IMR-90 (cell line): ENCODE measurements around the gene KCNMB2.

ENCODE experiments used
- CEBPB ChIP-seq: IDR thresholded peaks from 2 replicates; pipeline ENCODE4 v1.6.1; 2012; ENCODE audit warnings: low read depth, low read length, improper control_type of control experiment
- MAFK ChIP-seq: IDR thresholded peaks from 2 replicates; pipeline ENCODE4 v1.6.1; 2012; ENCODE audit warnings: low read depth, low read length, improper control_type of control experiment
- POLR2A ChIP-seq: IDR thresholded peaks from 2 replicates; pipeline ENCODE4 v1.6.1; 2012; ENCODE audit warnings: mild to moderate bottlenecking, low read depth, low read length
- RAD21 ChIP-seq: IDR thresholded peaks from 2 replicates; pipeline ENCODE4 v1.6.1; 2012; ENCODE audit warnings: low read length, improper control_type of control experiment
- RFX5 ChIP-seq: IDR thresholded peaks from 2 replicates; pipeline ENCODE4 v1.8.0; 2012; ENCODE audit warnings: low read depth, mild to moderate bottlenecking, low read length, moderate library complexity
- SMC3 ChIP-seq: fragments of 150-350 bp; IDR thresholded peaks from 2 replicates; pipeline ENCODE4 v1.6.1; 2016; ENCODE audit warnings: low read depth, mild to moderate bottlenecking, antibody characterized with exemption, low read length, moderate library complexity
- TF ChIP-seq, protein P1 (sequence below): conservative IDR thresholded peaks from 2 replicates; pipeline ENCODE4 v1.5.1; 2012; ENCODE audit warnings: mild to moderate bottlenecking, low read depth, low read length, improper control_type of control experiment
- TF ChIP-seq, protein P2 (sequence below): fragments of 150-350 bp; IDR thresholded peaks from 2 replicates; pipeline ENCODE4 v1.6.1; 2016; ENCODE audit warnings: low read depth, mild to moderate bottlenecking, low read length, moderate library complexity, borderline replicate concordance
- TF ChIP-seq, protein P3 (sequence below): fragments of 150-350 bp; IDR thresholded peaks from 2 replicates; pipeline ENCODE4 v1.6.1; 2017; ENCODE audit warnings: mild to moderate bottlenecking, antibody characterized with exemption, low read length, low read depth

DNA sequence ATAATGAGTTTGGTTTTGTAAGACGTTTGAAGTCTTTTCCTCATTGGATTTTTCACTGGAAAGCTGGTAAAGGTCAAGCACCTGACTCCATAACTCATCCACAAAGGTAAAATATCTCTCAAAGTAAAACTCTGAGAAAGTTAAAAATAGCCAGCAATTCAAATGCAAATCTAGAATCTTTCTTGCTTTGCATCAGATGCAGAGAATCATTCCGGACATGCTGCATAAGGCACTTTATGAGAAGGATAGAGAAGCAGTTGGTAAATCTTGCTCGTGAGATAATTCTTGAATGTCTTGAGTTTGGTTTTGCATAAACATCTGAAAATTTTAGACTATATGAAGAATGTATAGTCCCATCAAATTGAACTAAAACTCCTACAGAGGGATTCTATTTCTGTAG, 9.1 kb downstream of the KCNMB2 start:
- TF ChIP-seq RFX5 = no peak
- no peak for TF ChIP-seq CEBPB
- TF ChIP-seq, protein P1, sequence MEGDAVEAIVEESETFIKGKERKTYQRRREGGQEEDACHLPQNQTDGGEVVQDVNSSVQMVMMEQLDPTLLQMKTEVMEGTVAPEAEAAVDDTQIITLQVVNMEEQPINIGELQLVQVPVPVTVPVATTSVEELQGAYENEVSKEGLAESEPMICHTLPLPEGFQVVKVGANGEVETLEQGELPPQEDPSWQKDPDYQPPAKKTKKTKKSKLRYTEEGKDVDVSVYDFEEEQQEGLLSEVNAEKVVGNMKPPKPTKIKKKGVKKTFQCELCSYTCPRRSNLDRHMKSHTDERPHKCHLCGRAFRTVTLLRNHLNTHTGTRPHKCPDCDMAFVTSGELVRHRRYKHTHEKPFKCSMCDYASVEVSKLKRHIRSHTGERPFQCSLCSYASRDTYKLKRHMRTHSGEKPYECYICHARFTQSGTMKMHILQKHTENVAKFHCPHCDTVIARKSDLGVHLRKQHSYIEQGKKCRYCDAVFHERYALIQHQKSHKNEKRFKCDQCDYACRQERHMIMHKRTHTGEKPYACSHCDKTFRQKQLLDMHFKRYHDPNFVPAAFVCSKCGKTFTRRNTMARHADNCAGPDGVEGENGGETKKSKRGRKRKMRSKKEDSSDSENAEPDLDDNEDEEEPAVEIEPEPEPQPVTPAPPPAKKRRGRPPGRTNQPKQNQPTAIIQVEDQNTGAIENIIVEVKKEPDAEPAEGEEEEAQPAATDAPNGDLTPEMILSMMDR = no peak
- no peak for TF ChIP-seq RAD21
- no peak for TF ChIP-seq SMC3
- TF ChIP-seq, protein P2, sequence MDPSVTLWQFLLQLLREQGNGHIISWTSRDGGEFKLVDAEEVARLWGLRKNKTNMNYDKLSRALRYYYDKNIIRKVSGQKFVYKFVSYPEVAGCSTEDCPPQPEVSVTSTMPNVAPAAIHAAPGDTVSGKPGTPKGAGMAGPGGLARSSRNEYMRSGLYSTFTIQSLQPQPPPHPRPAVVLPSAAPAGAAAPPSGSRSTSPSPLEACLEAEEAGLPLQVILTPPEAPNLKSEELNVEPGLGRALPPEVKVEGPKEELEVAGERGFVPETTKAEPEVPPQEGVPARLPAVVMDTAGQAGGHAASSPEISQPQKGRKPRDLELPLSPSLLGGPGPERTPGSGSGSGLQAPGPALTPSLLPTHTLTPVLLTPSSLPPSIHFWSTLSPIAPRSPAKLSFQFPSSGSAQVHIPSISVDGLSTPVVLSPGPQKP = no peak
- no peak for TF ChIP-seq POLR2A
- TF ChIP-seq, protein P3, sequence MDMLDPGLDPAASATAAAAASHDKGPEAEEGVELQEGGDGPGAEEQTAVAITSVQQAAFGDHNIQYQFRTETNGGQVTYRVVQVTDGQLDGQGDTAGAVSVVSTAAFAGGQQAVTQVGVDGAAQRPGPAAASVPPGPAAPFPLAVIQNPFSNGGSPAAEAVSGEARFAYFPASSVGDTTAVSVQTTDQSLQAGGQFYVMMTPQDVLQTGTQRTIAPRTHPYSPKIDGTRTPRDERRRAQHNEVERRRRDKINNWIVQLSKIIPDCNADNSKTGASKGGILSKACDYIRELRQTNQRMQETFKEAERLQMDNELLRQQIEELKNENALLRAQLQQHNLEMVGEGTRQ = no peak
- TF ChIP-seq MAFK = no peak
